PC-3 (cell line): Measurements from ENCODE around the gene CARD19. TPM values are rescaled to one million over a fixed set of nuclear protein-coding genes. Genes with fewer than 3 reads are reported as not detected.
"Not testable (repeated sequence)": the region's sequence is repeated elsewhere in the genome, so short reads cannot be mapped to it uniquely, and the experiment has no call there.

ENCODE experiments used
- ATAC-seq: fragments of 200-7000 bp; cut with Tn5 transposase; 2 replicates; pipeline ENCODE4 v1.9.1; 2020; ENCODE audit warnings: mild to moderate bottlenecking, moderate library complexity
- BruUV-seq: library from RNA; stranded (reverse); fragments of 400-500 nt; replicated peaks from 2 replicates; lab custom pipeline; 2021; lab: Mats Ljungman, UMichigan
- CTCF ChIA-PET: fragments of 300-600 bp; sonication (Branson Sonifier 250); formaldehyde crosslinking; loops from one replicate; lab custom pipeline; 2022; ENCODE audit warnings: antibody characterized with exemption; lab: Charles Lee
- POLR2A ChIA-PET: fragments of 300-600 bp; sonication (Branson Sonifier 250); formaldehyde crosslinking; loops from one replicate; lab custom pipeline; 2022; ENCODE audit warnings: antibody characterized with exemption; ENCODE audit not compliant: unreplicated experiment; lab: Charles Lee
- DNase-seq: peaks from one replicate; pipeline ENCODE4 v3.0.0-alpha.2; 2015
- H2AFZ ChIP-seq: fragments of 300-600 bp; sonication (generic); 2 replicates; pipeline ENCODE4 v1.6.0; 2016; ENCODE audit warnings: antibody characterized with exemption, low read length
- H3F3A ChIP-seq: fragments of 300-600 bp; sonication (generic); one replicate; pipeline ENCODE4 v1.6.0; 2017; ENCODE audit warnings: antibody characterized with exemption, low read length, control low read depth, mild to moderate bottlenecking; ENCODE audit not compliant: unreplicated experiment
- H3K27ac ChIP-seq: fragments of 300-600 bp; sonication (generic); 2 replicates; pipeline ENCODE4 v1.5.1; 2016; ENCODE audit warnings: mild to moderate bottlenecking, low read length
- H3K27me3 ChIP-seq: fragments of 300-600 bp; sonication (generic); 2 replicates; pipeline ENCODE4 v1.6.1; 2016; ENCODE audit warnings: low read length, mixed read lengths
- H3K36me3 ChIP-seq: fragments of 300-600 bp; sonication (generic); 2 replicates; pipeline ENCODE4 v1.6.1; 2016; ENCODE audit warnings: low read depth, mixed run types, low read length, mixed read lengths
- H3K4me1 ChIP-seq: fragments of 300-600 bp; sonication (generic); 2 replicates; pipeline ENCODE4 v1.5.1; 2016; ENCODE audit warnings: low read length; ENCODE audit not compliant: insufficient read depth
- H3K4me2 ChIP-seq: fragments of 300-600 bp; sonication (generic); 2 replicates; pipeline ENCODE4 v1.6.0; 2016; ENCODE audit warnings: low read length
- H3K4me3 ChIP-seq: fragments of 300-600 bp; sonication (generic); 2 replicates; pipeline ENCODE4 v1.5.1; 2016; ENCODE audit warnings: mild to moderate bottlenecking, low read length, mixed read lengths
- H3K79me2 ChIP-seq: fragments of 300-600 bp; sonication (generic); 2 replicates; pipeline ENCODE4 v1.6.1; 2017; ENCODE audit warnings: low read length, mixed read lengths
- H3K9ac ChIP-seq: fragments of 300-600 bp; sonication (generic); 2 replicates; pipeline ENCODE4 v1.6.0; 2016; ENCODE audit warnings: mild to moderate bottlenecking, low read length
- H3K9me2 ChIP-seq: fragments of 300-600 bp; sonication (generic); replicated peaks from 2 replicates; pipeline ENCODE4 v1.6.1; 2016; ENCODE audit warnings: mixed run types, low read length, mixed read lengths
- H3K9me3 ChIP-seq: fragments of 300-600 bp; sonication (generic); 2 replicates; pipeline ENCODE4 v1.6.1; 2016; ENCODE audit warnings: low read length, mixed read lengths
- H4K20me1 ChIP-seq: fragments of 300-600 bp; sonication (generic); 2 replicates; pipeline ENCODE4 v1.6.1; 2016; ENCODE audit warnings: low read length, mixed read lengths
- EZH2 ChIP-seq: fragments of 300-600 bp; sonication (generic); IDR thresholded peaks from one replicate; pipeline ENCODE4 v1.6.1; 2017; ENCODE audit warnings: antibody characterized with exemption, mild to moderate bottlenecking, low read length; ENCODE audit not compliant: unreplicated experiment
- EZH2phosphoT487 ChIP-seq: fragments of 300-600 bp; sonication (generic); IDR thresholded peaks from 2 replicates; pipeline ENCODE4 v1.6.1; 2018; ENCODE audit warnings: mild to moderate bottlenecking, antibody characterized with exemption, low read length, borderline replicate concordance
- intact Hi-C: fragments of 100-400 bp; cut with micrococcal nuclease; formaldehyde crosslinking; loops from 2 replicates; pipeline ENCODE4 v1.9.0; 2023
- total RNA-seq: library from RNA; depleted of rRNA; stranded (reverse); fragments of >200 nt; gene quantifications from 2 replicates; pipeline ENCODE4 v1.2.3, GENCODE V29; 2014
- TF ChIP-seq, protein P1 (sequence below): fragments of 300-600 bp; sonication (generic); conservative IDR thresholded peaks from 2 replicates; pipeline ENCODE4 v1.5.1; 2017; ENCODE audit warnings: antibody characterized with exemption, low read depth, mild to moderate bottlenecking, low read length

Gene CARD19
- total RNA-seq, 1 experiment from 2014 or later = 68.6 TPM

DNA sequence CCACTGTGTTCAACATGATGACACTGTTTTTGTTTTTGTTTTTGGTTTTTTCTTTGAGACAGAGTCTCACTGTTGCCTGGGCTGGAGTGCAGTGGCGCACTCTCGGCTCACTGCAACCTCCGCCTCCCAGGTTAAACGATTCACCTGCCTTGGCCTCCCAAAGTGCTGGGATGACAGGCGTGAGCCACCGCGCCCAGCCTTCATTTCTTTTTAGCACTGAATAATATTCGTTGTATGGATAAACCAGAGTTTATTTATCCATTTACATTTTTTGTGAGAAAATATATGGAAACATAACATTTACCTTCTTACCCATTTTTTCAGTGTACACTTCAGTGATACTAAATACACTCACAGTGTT is 4.2 kb downstream of the CARD19 start:
- peaks cover 87% of the 10 kb centered on the region for H3K79me2 ChIP-seq
- H3F3A ChIP-seq = no peaks in the 10 kb centered on the region
- peaks cover 24% of the 10 kb centered on the region for H3K4me1 ChIP-seq
- H4K20me1 ChIP-seq = no peaks in the 10 kb centered on the region
- POLR2A ChIA-PET = no interaction called here
- peaks cover 15% of the 10 kb centered on the region for H3K36me3 ChIP-seq
- no peak overlapping the region for H3K4me3 ChIP-seq
- intact Hi-C loops = no loop called here
- TF ChIP-seq, protein P1, sequence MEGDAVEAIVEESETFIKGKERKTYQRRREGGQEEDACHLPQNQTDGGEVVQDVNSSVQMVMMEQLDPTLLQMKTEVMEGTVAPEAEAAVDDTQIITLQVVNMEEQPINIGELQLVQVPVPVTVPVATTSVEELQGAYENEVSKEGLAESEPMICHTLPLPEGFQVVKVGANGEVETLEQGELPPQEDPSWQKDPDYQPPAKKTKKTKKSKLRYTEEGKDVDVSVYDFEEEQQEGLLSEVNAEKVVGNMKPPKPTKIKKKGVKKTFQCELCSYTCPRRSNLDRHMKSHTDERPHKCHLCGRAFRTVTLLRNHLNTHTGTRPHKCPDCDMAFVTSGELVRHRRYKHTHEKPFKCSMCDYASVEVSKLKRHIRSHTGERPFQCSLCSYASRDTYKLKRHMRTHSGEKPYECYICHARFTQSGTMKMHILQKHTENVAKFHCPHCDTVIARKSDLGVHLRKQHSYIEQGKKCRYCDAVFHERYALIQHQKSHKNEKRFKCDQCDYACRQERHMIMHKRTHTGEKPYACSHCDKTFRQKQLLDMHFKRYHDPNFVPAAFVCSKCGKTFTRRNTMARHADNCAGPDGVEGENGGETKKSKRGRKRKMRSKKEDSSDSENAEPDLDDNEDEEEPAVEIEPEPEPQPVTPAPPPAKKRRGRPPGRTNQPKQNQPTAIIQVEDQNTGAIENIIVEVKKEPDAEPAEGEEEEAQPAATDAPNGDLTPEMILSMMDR = no peak
- TF ChIP-seq EZH2phosphoT487 (no peak), EZH2 (no peak)
- CTCF ChIA-PET = no interaction called here
- no peak overlapping the region for H2AFZ ChIP-seq
- H3K9me3 ChIP-seq = peaks cover 5% of the 10 kb centered on the region; the same call in 1 of the 2 replicates
- no peak overlapping the region for H3K9ac ChIP-seq
- H3K27me3 ChIP-seq = no peaks in the 10 kb centered on the region
- no peak for DNase-seq
- ATAC-seq = no peak
- H3K4me2 ChIP-seq = no peak overlapping the region
- BruUV-seq = no TSS peak
- H3K9me2 ChIP-seq = no peaks in the 10 kb centered on the region
- no peak overlapping the region for H3K27ac ChIP-seq

DNA sequence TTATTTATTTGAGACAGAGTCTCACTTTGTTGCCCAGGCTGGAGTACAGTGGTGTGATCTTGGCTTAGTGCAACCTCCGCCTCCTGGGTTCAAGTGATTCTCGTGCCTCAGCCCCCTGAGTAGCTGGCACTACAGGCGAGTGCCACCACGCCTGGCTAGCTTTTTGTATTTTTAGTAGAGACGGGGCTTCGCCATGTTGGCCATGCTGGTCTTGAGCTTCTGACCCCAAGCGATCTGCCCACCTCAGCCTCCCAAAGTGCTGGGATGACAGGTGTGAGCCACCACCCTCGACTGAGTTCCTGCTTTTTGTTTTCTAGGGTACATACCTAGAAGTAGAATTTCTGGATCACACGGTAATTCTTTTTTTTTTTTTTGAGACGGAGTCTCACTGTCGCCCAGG is 5.1 kb downstream of the CARD19 start:
- CTCF ChIA-PET, DNase-seq, H3K27ac ChIP-seq, H3K9me2 ChIP-seq, H3K4me3 ChIP-seq, H3K4me2 ChIP-seq, H3K9me3 ChIP-seq, H2AFZ ChIP-seq, H4K20me1 ChIP-seq, H3F3A ChIP-seq, ATAC-seq, BruUV-seq, H3K27me3 ChIP-seq, H3K9ac ChIP-seq, intact Hi-C loops: not testable (repeated sequence)
- peaks cover 24% of the 10 kb centered on the region for H3K4me1 ChIP-seq
- peaks cover 95% of the 10 kb centered on the region for H3K79me2 ChIP-seq
- POLR2A ChIA-PET = interaction anchor here (0.7 kb wide), 1 partner anchor 210 kb away, joined by 5 read pairs; no protein-coding TSS in a partner anchor
- peaks cover 15% of the 10 kb centered on the region for H3K36me3 ChIP-seq

DNA sequence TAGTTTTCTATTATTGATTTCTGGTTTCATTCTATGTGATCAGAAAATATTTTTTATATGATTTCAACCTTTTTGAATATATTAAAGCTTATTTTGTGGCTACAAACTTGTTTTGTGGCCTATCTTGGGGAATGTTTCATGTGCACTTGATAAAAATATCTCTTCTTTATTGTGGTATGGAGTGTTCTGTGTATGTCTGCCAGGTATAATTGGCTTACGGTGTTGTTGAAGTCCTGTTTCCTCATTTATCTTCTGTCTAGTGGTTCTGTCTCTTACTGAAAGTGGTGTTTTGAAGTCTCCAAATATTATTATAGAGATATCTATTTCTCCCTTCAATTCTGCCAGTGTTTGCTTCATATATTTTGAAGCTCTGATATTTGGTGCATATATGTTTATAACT is 9.6 kb downstream of the CARD19 start:
- Histone ChIP-seq H3K27me3 (no peaks in the 10 kb centered on the region), H3K27ac (no peak overlapping the region), H2AFZ (no peak overlapping the region), H3K4me3 (no peak overlapping the region), H4K20me1 (no peaks in the 10 kb centered on the region), H3K4me2 (no peak overlapping the region), H3K9me2 (no peaks in the 10 kb centered on the region), H3F3A (no peaks in the 10 kb centered on the region), H3K36me3 (peaks cover 15% of the 10 kb centered on the region), H3K79me2 (peaks cover 67% of the 10 kb centered on the region), H3K9me3 (peaks cover 5% of the 10 kb centered on the region; the same call in 1 of the 2 replicates), H3K4me1 (peaks cover 9% of the 10 kb centered on the region; the same call in 1 of the 2 replicates), H3K9ac (no peak overlapping the region)
- no TSS peak for BruUV-seq
- ChIA-PET CTCF (no interaction called here), POLR2A (no interaction called here)
- intact Hi-C loops = no loop called here
- TF ChIP-seq EZH2 (no peak), EZH2phosphoT487 (no peak)
- TF ChIP-seq, protein P1 = no peak
- no peak for ATAC-seq
- no peak for DNase-seq
